ENCODE results near the gene HAAO. TPM values are rescaled to one million over a fixed set of nuclear protein-coding genes. Genes with fewer than 3 reads are reported as not detected.

HAAO gene
- total RNA-seq, 6 experiments from 2014 or later, result 60.7 to 187 (median 114) TPM

DNA sequence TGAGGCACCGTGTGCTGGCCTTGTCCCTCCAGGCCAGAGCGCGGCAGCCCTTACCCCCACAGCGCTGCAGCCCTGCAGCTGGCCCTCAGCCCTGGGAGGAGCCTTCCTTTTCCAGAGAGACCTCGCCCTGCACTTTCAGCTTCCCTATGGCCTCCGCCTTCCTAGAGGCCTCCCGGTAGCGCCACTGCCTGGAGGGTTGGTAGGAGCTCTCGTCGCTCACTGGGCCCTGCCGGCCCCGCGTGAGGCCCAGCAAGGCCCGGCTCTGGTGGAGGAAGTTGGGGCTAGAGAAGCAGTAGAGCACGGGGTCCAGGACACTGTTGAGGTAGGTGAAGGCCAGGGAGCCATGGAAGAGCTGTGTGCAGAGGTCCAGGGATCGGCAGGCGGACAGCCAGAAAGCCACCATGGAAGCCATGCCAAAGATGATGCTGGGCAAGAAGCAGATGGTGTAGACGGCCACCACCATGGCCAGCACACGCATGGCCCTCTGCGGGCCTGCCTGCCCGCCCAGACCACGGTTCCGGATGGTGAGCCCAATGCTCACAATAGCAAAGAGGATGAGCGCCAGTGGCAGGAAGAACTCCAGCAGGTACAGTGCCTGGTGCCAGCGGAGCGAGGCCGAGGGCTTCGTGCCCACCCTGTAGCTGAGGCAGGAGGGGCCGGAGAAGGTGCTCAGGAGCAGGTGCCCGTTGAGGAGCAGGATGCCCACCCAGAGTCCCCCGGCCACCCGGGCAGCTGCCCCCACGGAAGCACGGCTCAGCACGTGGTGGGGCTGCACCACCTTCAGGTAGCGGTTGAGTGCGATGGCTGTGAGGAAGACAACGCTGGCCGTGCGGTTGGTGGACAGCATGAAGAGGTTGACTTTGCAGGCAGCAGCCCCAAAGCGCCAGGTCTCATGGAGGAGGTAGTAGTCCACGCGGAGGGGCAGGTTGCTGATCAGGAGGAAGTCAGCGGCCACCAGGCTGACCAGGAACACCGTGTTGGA is 29.3 kb downstream of the HAAO start:
- ATAC-seq, result peak in 3 of 4 donors; percentile 1 to 11 (median 6)

DNA sequence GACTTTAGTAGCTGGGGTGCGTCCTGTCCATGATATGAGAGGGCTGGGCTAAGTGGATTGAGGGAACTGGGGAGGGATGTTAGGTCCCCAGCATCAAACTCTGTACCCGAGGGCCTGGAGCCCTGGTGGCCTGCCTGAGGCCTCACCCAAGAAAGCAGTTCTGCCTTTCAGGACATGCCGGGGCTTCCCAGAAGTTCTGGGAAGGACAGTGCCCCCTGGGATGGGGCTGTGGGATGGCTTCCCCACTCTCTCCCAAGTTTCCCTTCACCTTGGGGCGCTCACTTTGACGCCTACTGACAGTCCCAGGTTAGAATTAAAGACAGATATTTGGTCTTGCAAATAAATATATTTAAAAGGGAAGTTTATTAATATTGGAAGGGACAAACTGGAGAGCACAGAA is 30.2 kb downstream of the HAAO start:
- H3K4me3 ChIP-seq, result no peak overlapping the region
- 90% methylated on average over 2 of the region's 5 CpGs for WGBS (ENCODE audit: insufficient coverage, low coverage, low lambda C conversion rate, missing lambda C conversion rate)
- H3K27ac ChIP-seq, result no peak overlapping the region
- intact Hi-C loops (cut with DNase I), result no loop called here
- ATAC-seq (no peak), DNase-seq (no peak)
- no peaks in the 10 kb centered on the region for H3K27me3 ChIP-seq
- no peaks in the 10 kb centered on the region for H3K36me3 ChIP-seq
- H3K4me1 ChIP-seq, result no peaks in the 10 kb centered on the region
- TF ChIP-seq POLR2A (IDR thresholded peaks at IDR 0.05), result no peak
- TF ChIP-seq, protein P1, sequence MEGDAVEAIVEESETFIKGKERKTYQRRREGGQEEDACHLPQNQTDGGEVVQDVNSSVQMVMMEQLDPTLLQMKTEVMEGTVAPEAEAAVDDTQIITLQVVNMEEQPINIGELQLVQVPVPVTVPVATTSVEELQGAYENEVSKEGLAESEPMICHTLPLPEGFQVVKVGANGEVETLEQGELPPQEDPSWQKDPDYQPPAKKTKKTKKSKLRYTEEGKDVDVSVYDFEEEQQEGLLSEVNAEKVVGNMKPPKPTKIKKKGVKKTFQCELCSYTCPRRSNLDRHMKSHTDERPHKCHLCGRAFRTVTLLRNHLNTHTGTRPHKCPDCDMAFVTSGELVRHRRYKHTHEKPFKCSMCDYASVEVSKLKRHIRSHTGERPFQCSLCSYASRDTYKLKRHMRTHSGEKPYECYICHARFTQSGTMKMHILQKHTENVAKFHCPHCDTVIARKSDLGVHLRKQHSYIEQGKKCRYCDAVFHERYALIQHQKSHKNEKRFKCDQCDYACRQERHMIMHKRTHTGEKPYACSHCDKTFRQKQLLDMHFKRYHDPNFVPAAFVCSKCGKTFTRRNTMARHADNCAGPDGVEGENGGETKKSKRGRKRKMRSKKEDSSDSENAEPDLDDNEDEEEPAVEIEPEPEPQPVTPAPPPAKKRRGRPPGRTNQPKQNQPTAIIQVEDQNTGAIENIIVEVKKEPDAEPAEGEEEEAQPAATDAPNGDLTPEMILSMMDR (IDR thresholded peaks at IDR 0.05), result no peak
- no peaks in the 10 kb centered on the region for H3K9me3 ChIP-seq

More for the DNA sequence above, 29.3 kb downstream of the HAAO start:
- Histone ChIP-seq H3K9me3 (no peaks in the 10 kb centered on the region), H3K27ac (no peak overlapping the region), H3K27me3 (no peaks in the 10 kb centered on the region), H3K36me3 (no peaks in the 10 kb centered on the region), H3K4me1 (no peaks in the 10 kb centered on the region), H3K4me3 (no peak overlapping the region)
- WGBS (ENCODE audit: insufficient coverage, low coverage, low lambda C conversion rate, missing lambda C conversion rate), result 91% methylated on average over 20 of the region's 45 CpGs
- TF ChIP-seq, protein P1 (IDR thresholded peaks at IDR 0.05), result no peak
- no peak for TF ChIP-seq POLR2A (IDR thresholded peaks at IDR 0.05)
- peak in 2 of 3 donors; percentile 54 to 60 for DNase-seq
- intact Hi-C loops (cut with DNase I), result no loop called here

DNA sequence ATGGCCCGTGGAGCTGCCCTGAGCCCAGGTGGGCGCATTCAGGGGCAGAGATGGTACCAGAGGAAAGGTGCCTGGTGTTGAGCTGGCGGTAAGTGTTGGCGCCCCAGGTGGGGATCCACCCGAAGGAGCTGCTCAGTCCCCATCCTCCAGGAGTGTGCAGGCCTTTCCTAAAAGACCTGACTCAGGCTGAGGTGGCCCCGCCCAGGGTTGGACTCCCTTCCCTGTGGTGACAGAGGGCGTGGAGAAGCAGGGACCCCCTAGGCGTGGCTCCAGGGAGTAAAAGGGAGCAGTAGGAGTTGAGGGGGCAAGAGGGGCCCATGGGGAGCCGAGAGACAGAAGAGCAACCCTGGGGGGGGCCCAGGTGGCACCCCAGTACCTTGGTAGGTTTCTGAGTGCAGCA is 30.8 kb downstream of the HAAO start:
- Histone ChIP-seq H3K4me3 (no peak overlapping the region), H3K36me3 (no peaks in the 10 kb centered on the region), H3K9me3 (no peaks in the 10 kb centered on the region), H3K4me1 (no peaks in the 10 kb centered on the region), H3K27me3 (no peaks in the 10 kb centered on the region), H3K27ac (no peak overlapping the region)
- no peak for ATAC-seq
- WGBS (ENCODE audit: insufficient coverage, low coverage, low lambda C conversion rate, missing lambda C conversion rate), result 94% methylated on average over 5 of the region's 9 CpGs
- TF ChIP-seq POLR2A (IDR thresholded peaks at IDR 0.05), result no peak
- TF ChIP-seq, protein P1 (IDR thresholded peaks at IDR 0.05), result no peak
- DNase-seq, result no peak
- intact Hi-C loops (cut with DNase I), result no loop called here

DNA sequence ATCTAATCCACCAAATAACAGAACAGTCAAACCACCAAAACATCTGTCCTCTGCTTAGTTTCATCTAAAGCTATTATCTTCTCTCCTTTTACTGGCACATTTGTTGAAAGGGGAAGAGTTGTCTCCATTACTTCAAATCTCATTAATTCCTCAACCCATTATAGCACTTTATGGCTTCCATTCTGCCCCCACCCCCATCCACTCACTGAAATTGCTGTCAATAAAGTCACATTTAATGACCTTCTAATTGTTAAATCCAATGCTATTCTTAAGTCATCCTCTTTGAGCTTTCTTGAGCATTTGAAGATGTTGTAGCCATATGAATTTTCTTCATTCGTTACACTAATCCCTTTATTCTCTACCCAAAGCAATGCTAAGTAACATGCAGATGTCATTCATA is 33.6 kb downstream of the HAAO start:
- WGBS (ENCODE audit: insufficient coverage, low coverage, low lambda C conversion rate, missing lambda C conversion rate), result 93% methylated on average over 1 of the region's 1 CpG
- Histone ChIP-seq H3K27ac (no peak overlapping the region), H3K27me3 (no peaks in the 10 kb centered on the region), H3K4me3 (no peak overlapping the region), H3K9me3 (no peaks in the 10 kb centered on the region), H3K4me1 (peaks cover 0 to 8% (median 1%) of the 10 kb centered on the region in 4 donors), H3K36me3 (no peaks in the 10 kb centered on the region)
- DNase-seq (no peak), ATAC-seq (no peak)
- TF ChIP-seq POLR2A (IDR thresholded peaks at IDR 0.05), result no peak
- TF ChIP-seq, protein P1 (IDR thresholded peaks at IDR 0.05), result no peak
- intact Hi-C loops (cut with DNase I), result no loop called here

Data from right lobe of liver (tissue), 6 donors.